Measurements from ENCODE around the gene CACNB2.

The CACNB2 gene

DNA sequence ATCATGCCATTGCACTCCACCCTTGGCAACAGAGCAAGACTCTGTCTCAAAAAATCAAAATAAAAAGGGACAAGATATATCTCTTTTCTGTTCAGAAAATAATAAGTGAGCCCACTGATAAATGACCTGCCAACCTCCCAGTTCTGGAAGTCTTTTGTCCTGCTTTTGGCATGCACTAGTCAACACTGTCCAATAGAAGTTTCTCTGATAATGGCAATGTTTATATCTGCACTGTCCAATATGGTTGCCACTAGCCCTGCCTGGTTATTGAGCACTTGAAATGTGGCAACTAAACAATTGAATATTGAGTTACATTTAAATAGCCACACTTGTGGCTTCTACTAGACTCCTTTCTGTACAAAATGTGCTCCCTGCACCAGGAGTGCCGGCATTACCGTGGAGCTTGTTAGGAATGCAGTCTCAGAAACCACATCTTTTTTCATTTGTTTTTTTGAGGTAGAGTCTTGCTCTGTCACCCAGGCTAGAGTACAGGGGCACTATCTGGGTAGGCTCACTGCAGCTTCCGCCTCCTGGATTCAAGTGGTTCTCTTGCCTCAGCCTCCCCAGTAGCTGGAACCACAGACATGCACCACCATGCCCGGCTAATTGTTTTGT, 229.7 kb downstream of the CACNB2 start:
- no peak overlapping the region for H3K9ac ChIP-seq
- H3K9me3 ChIP-seq, result no peaks in the 10 kb centered on the region
- no peak overlapping the region for H3K27ac ChIP-seq
- no peaks in the 10 kb centered on the region for H3K36me3 ChIP-seq
- H3K4me2 ChIP-seq, result no peak overlapping the region
- no peaks in the 10 kb centered on the region for H3K4me1 ChIP-seq
- no peaks in the 10 kb centered on the region for H4K20me1 ChIP-seq
- no peak for TF ChIP-seq Cebpa-rat (IDR thresholded peaks at IDR 0.05)
- H3K27me3 ChIP-seq, result no peaks in the 10 kb centered on the region
- H3K4me3 ChIP-seq, result no peak overlapping the region

DNA sequence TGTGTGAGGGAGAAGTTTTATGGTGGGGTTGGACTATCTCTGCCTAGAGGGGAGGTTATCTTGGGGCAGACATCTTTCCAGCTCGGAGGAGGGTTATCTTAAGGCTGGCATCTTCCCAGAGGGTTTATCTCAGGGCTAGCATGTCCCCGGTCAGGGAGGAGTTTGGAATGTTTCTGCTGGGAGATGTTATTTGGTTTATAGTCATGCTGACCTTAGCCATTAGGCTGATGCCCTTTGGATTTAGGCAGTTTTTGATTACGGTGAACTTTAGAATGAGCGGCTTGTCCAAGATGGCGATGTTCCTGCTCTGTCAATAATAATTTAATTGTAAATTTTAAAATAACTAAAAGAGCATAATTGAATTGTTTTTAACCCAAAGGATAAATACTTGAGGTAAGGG, 236.4 kb downstream of the CACNB2 start:
- Histone ChIP-seq H3K4me2 (no peak overlapping the region), H3K36me3 (no peaks in the 10 kb centered on the region), H3K27me3 (no peaks in the 10 kb centered on the region), H3K9me3 (no peaks in the 10 kb centered on the region), H3K27ac (no peak overlapping the region), H3K4me3 (no peak overlapping the region), H4K20me1 (no peaks in the 10 kb centered on the region), H3K4me1 (no peaks in the 10 kb centered on the region), H3K9ac (no peak overlapping the region)
- TF ChIP-seq Cebpa-rat (IDR thresholded peaks at IDR 0.05), result no peak

DNA sequence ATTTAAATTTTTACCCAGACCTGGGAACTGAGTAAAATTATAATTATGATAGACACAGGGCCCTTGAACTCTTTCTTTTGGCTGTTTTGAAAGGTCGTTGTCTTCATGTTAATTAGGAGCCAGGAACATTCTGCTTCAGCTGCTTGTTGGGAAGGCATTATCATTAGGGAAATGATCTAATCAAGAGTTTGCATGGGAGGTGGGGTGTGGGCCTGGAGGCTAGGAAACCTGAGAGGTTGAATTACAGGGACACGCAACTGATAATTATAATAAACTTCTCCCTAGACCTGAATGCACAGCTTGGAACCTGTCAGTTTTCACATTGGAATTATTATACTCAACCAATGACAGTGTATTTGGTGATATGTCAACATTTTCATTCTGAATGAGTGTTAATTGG, 237.7 kb downstream of the CACNB2 start:
- H3K27ac ChIP-seq, result no peak overlapping the region
- H3K4me3 ChIP-seq, result no peak overlapping the region
- no peak overlapping the region for H3K4me2 ChIP-seq
- no peak for TF ChIP-seq Cebpa-rat (IDR thresholded peaks at IDR 0.05)
- no peaks in the 10 kb centered on the region for H3K4me1 ChIP-seq
- no peak overlapping the region for H3K9ac ChIP-seq
- H3K36me3 ChIP-seq, result no peaks in the 10 kb centered on the region
- no peaks in the 10 kb centered on the region for H3K27me3 ChIP-seq
- H4K20me1 ChIP-seq, result no peaks in the 10 kb centered on the region
- no peaks in the 10 kb centered on the region for H3K9me3 ChIP-seq

- H3K9me3 ChIP-seq, result no peaks in the 10 kb centered on the region
- no peaks in the 10 kb centered on the region for H3K36me3 ChIP-seq
- no peak overlapping the region for H3K4me3 ChIP-seq
- H3K27ac ChIP-seq, result no peak overlapping the region
- no peak overlapping the region for H3K4me2 ChIP-seq
- H3K9ac ChIP-seq, result no peak overlapping the region
- no peak for TF ChIP-seq Cebpa-rat (IDR thresholded peaks at IDR 0.05)
- no peaks in the 10 kb centered on the region for H3K4me1 ChIP-seq
- H4K20me1 ChIP-seq, result no peaks in the 10 kb centered on the region
- no peaks in the 10 kb centered on the region for H3K27me3 ChIP-seq
Observed at GRCh38 chr10:18378766-18379165, 238.5 kb downstream of the CACNB2 start.

DNA sequence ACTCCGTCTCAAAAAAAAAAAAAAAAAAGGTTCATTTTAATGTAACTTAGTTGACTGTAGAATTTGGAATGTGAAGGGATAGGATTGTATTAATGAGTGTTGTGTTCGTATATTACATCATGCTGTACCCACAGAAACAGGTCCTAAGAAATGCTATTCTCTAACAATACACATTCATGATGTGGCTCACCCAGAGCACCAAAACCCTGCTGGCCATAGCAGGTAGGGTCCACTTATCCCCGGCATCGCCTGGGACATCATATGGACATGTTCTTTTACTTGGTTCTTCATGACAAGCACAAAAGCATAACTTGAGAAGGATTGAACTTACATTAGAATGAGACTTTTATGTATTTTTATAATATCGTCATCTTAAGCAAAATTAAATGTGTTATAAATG, 241.5 kb downstream of the CACNB2 start:
- Histone ChIP-seq H3K27ac (no peak overlapping the region), H3K27me3 (no peaks in the 10 kb centered on the region), H3K9me3 (no peaks in the 10 kb centered on the region), H3K4me1 (no peaks in the 10 kb centered on the region), H3K4me2 (no peak overlapping the region), H3K4me3 (no peak overlapping the region), H3K36me3 (no peaks in the 10 kb centered on the region), H3K9ac (no peak overlapping the region), H4K20me1 (no peaks in the 10 kb centered on the region)
- no peak for TF ChIP-seq Cebpa-rat (IDR thresholded peaks at IDR 0.05)

DNA sequence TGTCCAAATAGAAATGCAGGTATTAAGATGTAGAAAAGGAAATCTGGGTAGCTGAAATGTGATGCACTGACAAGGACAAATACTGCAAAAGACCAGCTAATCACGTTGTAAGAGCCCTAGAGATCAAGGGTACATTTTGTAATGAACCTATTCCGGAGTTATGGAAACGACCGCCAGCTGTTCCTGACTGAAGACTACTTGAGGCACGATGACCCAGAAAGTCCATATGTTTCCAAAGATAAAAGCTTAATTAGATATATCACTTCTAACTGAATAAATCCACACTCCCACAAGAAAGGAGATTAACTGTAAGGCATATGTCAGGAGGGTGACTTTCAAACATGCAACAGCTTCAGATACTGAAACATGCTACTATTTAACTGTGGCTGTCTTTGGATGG, 257.7 kb downstream of the CACNB2 start:
- Histone ChIP-seq H3K9me3 (no peaks in the 10 kb centered on the region), H3K4me2 (no peak overlapping the region), H3K9ac (no peak overlapping the region), H3K4me1 (no peaks in the 10 kb centered on the region), H3K4me3 (no peak overlapping the region), H4K20me1 (no peaks in the 10 kb centered on the region), H3K36me3 (no peaks in the 10 kb centered on the region), H3K27me3 (no peaks in the 10 kb centered on the region), H3K27ac (no peak overlapping the region)
- TF ChIP-seq Cebpa-rat (IDR thresholded peaks at IDR 0.05), result no peak

DNA sequence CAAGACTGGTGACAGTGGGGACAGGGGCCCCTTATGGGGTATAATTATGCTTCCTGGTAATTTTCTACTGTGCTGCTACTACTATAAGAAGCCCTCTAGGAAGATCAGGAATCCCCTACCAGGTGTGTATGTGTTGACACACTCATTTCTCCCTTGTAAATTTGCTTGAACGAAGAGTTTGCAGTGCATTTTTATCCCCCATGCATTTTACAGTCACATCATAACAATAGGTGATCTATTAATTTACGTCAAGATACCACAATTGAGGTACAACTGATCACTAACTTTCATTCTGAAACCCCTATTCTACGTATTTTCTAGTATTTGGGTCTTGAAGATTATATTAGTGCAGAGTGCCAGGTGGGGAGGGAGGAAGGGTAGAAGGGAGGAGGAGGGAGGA, 258.9 kb downstream of the CACNB2 start:
- Histone ChIP-seq H3K4me1 (no peaks in the 10 kb centered on the region), H3K4me2 (no peak overlapping the region), H3K27me3 (no peaks in the 10 kb centered on the region), H3K9ac (no peak overlapping the region), H4K20me1 (no peaks in the 10 kb centered on the region), H3K4me3 (no peak overlapping the region), H3K9me3 (no peaks in the 10 kb centered on the region), H3K36me3 (no peaks in the 10 kb centered on the region), H3K27ac (no peak overlapping the region)
- no peak for TF ChIP-seq Cebpa-rat (IDR thresholded peaks at IDR 0.05)

- Histone ChIP-seq H3K4me1 (no peaks in the 10 kb centered on the region), H3K4me2 (no peak overlapping the region), H3K4me3 (no peak overlapping the region), H3K9ac (no peak overlapping the region), H3K27ac (no peak overlapping the region), H3K27me3 (no peaks in the 10 kb centered on the region), H3K9me3 (no peaks in the 10 kb centered on the region), H3K36me3 (no peaks in the 10 kb centered on the region), H4K20me1 (no peaks in the 10 kb centered on the region)
- TF ChIP-seq Cebpa-rat (IDR thresholded peaks at IDR 0.05), result no peak
Observed at GRCh38 chr10:18400201-18400905, 260.1 kb downstream of the CACNB2 start.

GRCh38 chr10:18400906-18401245, 260.7 kb downstream of the CACNB2 start:
- no peaks in the 10 kb centered on the region for H3K36me3 ChIP-seq
- H4K20me1 ChIP-seq, result no peaks in the 10 kb centered on the region
- no peak overlapping the region for H3K4me2 ChIP-seq
- no peak for TF ChIP-seq Cebpa-rat (IDR thresholded peaks at IDR 0.05)
- H3K9me3 ChIP-seq, result no peaks in the 10 kb centered on the region
- no peaks in the 10 kb centered on the region for H3K4me1 ChIP-seq
- no peak overlapping the region for H3K9ac ChIP-seq
- H3K27ac ChIP-seq, result no peak overlapping the region
- no peak overlapping the region for H3K4me3 ChIP-seq
- no peaks in the 10 kb centered on the region for H3K27me3 ChIP-seq

- no peaks in the 10 kb centered on the region for H3K9me3 ChIP-seq
- H3K4me3 ChIP-seq, result no peak overlapping the region
- H3K36me3 ChIP-seq, result no peaks in the 10 kb centered on the region
- H4K20me1 ChIP-seq, result no peaks in the 10 kb centered on the region
- no peaks in the 10 kb centered on the region for H3K27me3 ChIP-seq
- H3K4me1 ChIP-seq, result no peaks in the 10 kb centered on the region
- H3K4me2 ChIP-seq, result no peak overlapping the region
- no peak overlapping the region for H3K27ac ChIP-seq
- H3K9ac ChIP-seq, result no peak overlapping the region
- no peak for TF ChIP-seq Cebpa-rat (IDR thresholded peaks at IDR 0.05)
Observed at GRCh38 chr10:18401416-18402195, 261.4 kb downstream of the CACNB2 start.

Data from BLaER1 (cell line).